Activated B cell treated with CpG ODN at 0.5 μM for 24 hours (primary cell): Measurements from ENCODE around the gene TESK1. TPM values are rescaled to one million over a fixed set of nuclear protein-coding genes. Genes with fewer than 3 reads are reported as not detected.
A peak's percentile ranks its signal among the peaks of the same experiment; 100 is the strongest.

Experiments used
- ATAC-seq: fragments of 200-7000 bp; cut with Tn5 transposase; one replicate; pipeline ENCODE4 v1.10.0; 2021; ENCODE audit warnings: low read depth, mild to moderate bottlenecking, moderate library complexity
- CTCF ChIA-PET: fragments of 350-600 bp; sonication (Branson Sonifier 250); formaldehyde crosslinking; loops from one replicate; lab custom pipeline; 2021; ENCODE audit warnings: antibody characterized with exemption; lab: Charles Lee
- POLR2A ChIA-PET: fragments of 350-600 bp; sonication (Branson Sonifier 250); formaldehyde crosslinking; loops from one replicate; lab custom pipeline; 2021; ENCODE audit warnings: antibody characterized with exemption; lab: Charles Lee
- DNase-seq: peaks from one replicate; pipeline ENCODE4 v3.0.0; 2022
- H3K27ac Mint-ChIP-seq: one replicate; pipeline ENCODE4 v1.8.0; 2020; ENCODE audit warnings: mixed read lengths
- H3K27me3 Mint-ChIP-seq: one replicate; pipeline ENCODE4 v1.8.0; 2021; ENCODE audit warnings: mixed read lengths
- H3K36me3 Mint-ChIP-seq: one replicate; pipeline ENCODE4 v1.8.0; 2021; ENCODE audit warnings: low read depth, mixed read lengths
- H3K4me1 Mint-ChIP-seq: one replicate; pipeline ENCODE4 v1.8.0; 2021; ENCODE audit warnings: mixed read lengths
- H3K4me3 Mint-ChIP-seq: one replicate; pipeline ENCODE4 v1.8.0; 2020; ENCODE audit warnings: mild to moderate bottlenecking, mixed read lengths
- H3K9me3 Mint-ChIP-seq: one replicate; pipeline ENCODE4 v1.8.0; 2020; ENCODE audit warnings: mixed read lengths
- CTCF ChIP-seq: fragments of 200-600 bp; IDR thresholded peaks from one replicate; pipeline ENCODE4 v1.8.0; 2022; ENCODE audit warnings: antibody characterized with exemption, mild to moderate bottlenecking
- intact Hi-C: fragments of 100-400 bp; cut with micrococcal nuclease; formaldehyde crosslinking; loops from one replicate; pipeline ENCODE4 v1.15.1; 2024
- total RNA-seq: library from RNA; stranded (reverse); gene quantifications from 2 replicates; pipeline ENCODE4 v1.2.3, GENCODE V29; 2022

The TESK1 gene
- total RNA-seq, 1 donor from 2014 or later, result 51.9 TPM

GRCh38 chr9:35617548-35617947 is 12.5 kb downstream of the TESK1 start:
- Mint-ChIP-seq H3K4me1 (peaks cover 99% of the 10 kb centered on the region), H3K36me3 (peaks cover 51% of the 10 kb centered on the region), H3K27me3 (no peaks in the 10 kb centered on the region), H3K27ac (peak overlapping the region; percentile 97), H3K9me3 (no peaks in the 10 kb centered on the region), H3K4me3 (peak overlapping the region; percentile 87)
- no peak for TF ChIP-seq CTCF
- ChIA-PET CTCF (interaction anchor here (0.7 to 13.1 kb wide), 11 partner anchors 13 to 209 kb away, joined by 3 to 162 read pairs (median 8); partner anchors contain the start of genes ARHGEF39, CCDC107, CREB3 and RMRP), POLR2A (interaction anchor here (0.6 to 15.6 kb wide), 11 partner anchors 8 to 211 kb away, joined by 3 to 549 read pairs (median 27); partner anchors contain the start of genes ARHGEF39, CCDC107, CREB3 and FAM221B)
- DNase-seq (no peak), ATAC-seq (no peak)
- intact Hi-C loops, result no loop called here

- ChIA-PET CTCF (interaction anchor here (1.0 to 13.1 kb wide), 6 partner anchors 10 to 78 kb away, joined by 3 to 162 read pairs (median 10); partner anchors contain the start of genes ARHGEF39, CCDC107, RMRP and SIT1), POLR2A (interaction anchor here (0.9 to 15.6 kb wide), 11 partner anchors 9 to 573 kb away, joined by 3 to 549 read pairs (median 27); partner anchors contain the start of genes ARHGEF39, CCDC107, CLTA and CREB3)
- no peaks in the 10 kb centered on the region for H3K9me3 Mint-ChIP-seq
- peaks cover 43% of the 10 kb centered on the region for H3K36me3 Mint-ChIP-seq
- no peaks in the 10 kb centered on the region for H3K27me3 Mint-ChIP-seq
- peaks cover 93% of the 10 kb centered on the region for H3K4me1 Mint-ChIP-seq
- no peak for TF ChIP-seq CTCF
- no peak for DNase-seq
- peak within 1 kb of the TSS; percentile 97 for H3K27ac Mint-ChIP-seq
- peak within 1 kb of the TSS; percentile 87 for H3K4me3 Mint-ChIP-seq
- intact Hi-C loops, result loop anchor here (1.0 kb wide), 2 partner anchors 78 to 101 kb away; no protein-coding TSS in a partner anchor
- ATAC-seq, result peak; percentile 48
Observed at GRCh38 chr9:35618325-35618727, 13.3 kb downstream of the TESK1 start, which contains the start of gene CD72. CD72 (minus strand) TSS chr9:35618413; CDS start chr9:35618303, 110 bp downstream.

GRCh38 chr9:35618854-35619799 is 14.1 kb downstream of the TESK1 start:
- intact Hi-C loops, result loop anchor here (1.0 kb wide), 8 partner anchors 15 to 547 kb away; partner anchors contain the start of genes CCDC107, CREB3, RMRP and TLN1
- DNase-seq, result peak; percentile 62
- CTCF ChIA-PET, result interaction anchor here (0.6 to 13.1 kb wide), 11 partner anchors 8 to 117 kb away, joined by 3 to 162 read pairs (median 6); partner anchors contain the start of genes ARHGEF39, CCDC107, RMRP and SIT1
- H3K27me3 Mint-ChIP-seq, result no peaks in the 10 kb centered on the region
- TF ChIP-seq CTCF, result no peak
- POLR2A ChIA-PET, result interaction anchor here (0.9 to 15.6 kb wide), 18 partner anchors 10 to 572 kb away, joined by 3 to 549 read pairs (median 7); partner anchors contain the start of genes ATOSB, CCDC107, CLTA and CREB3
- peaks cover 35% of the 10 kb centered on the region for H3K36me3 Mint-ChIP-seq
- H3K4me3 Mint-ChIP-seq, result peak overlapping the region; percentile 87
- peak; percentile 56 for ATAC-seq
- H3K9me3 Mint-ChIP-seq, result no peaks in the 10 kb centered on the region
- H3K27ac Mint-ChIP-seq, result peak overlapping the region; percentile 97
- H3K4me1 Mint-ChIP-seq, result peaks cover 86% of the 10 kb centered on the region

- ATAC-seq, result peak; percentile 72
- no peaks in the 10 kb centered on the region for H3K27me3 Mint-ChIP-seq
- CTCF ChIA-PET, result interaction anchor here (0.6 to 13.1 kb wide), 7 partner anchors 9 to 116 kb away, joined by 3 to 162 read pairs (median 12); partner anchors contain the start of genes ARHGEF39, CCDC107, RMRP and SIT1
- peak overlapping the region; percentile 97 for H3K27ac Mint-ChIP-seq
- peaks cover 82% of the 10 kb centered on the region for H3K4me1 Mint-ChIP-seq
- intact Hi-C loops, result loop anchor here (1.0 kb wide), 6 partner anchors 15 to 547 kb away; partner anchors contain the start of genes CCDC107, CREB3, RMRP and TLN1
- peak; percentile 56 for DNase-seq
- H3K36me3 Mint-ChIP-seq, result peaks cover 28% of the 10 kb centered on the region
- H3K4me3 Mint-ChIP-seq, result peak overlapping the region; percentile 87
- POLR2A ChIA-PET, result interaction anchor here (0.7 to 15.6 kb wide), 20 partner anchors 10 to 1162 kb away, joined by 3 to 549 read pairs (median 6); partner anchors contain the start of genes ATOSB, CCDC107, CLTA and CREB3
- no peak for TF ChIP-seq CTCF
- no peaks in the 10 kb centered on the region for H3K9me3 Mint-ChIP-seq
Observed at GRCh38 chr9:35619800-35620158, 14.7 kb downstream of the TESK1 start.
